Esophagus (tissue), 2 donors: ENCODE data around the gene TCF19. TPM values are rescaled to one million over a fixed set of nuclear protein-coding genes. Genes with fewer than 3 reads are reported as not detected.
"Not testable (repeated sequence)": the region's sequence is repeated elsewhere in the genome, so short reads cannot be mapped to it uniquely, and the experiment has no call there.

Source experiments
- H3K27ac ChIP-seq, 2 donors: one replicate each; pipeline ENCODE4 v1.5.1; 2013; ENCODE audit warnings: low read depth in 2 of 2, mild to moderate bottlenecking in 2 of 2, inconsistent platforms in 1 of 2, low read length in 1 of 2, moderate library complexity in 1 of 2
- H3K27me3 ChIP-seq, 2 donors: one replicate each; pipeline ENCODE4 v1.6.1; 2013; ENCODE audit warnings: low read length in 2 of 2, control low read depth in 1 of 2, mild to moderate bottlenecking in 1 of 2; ENCODE audit not compliant: insufficient read depth in 2 of 2, control insufficient read depth in 1 of 2
- H3K36me3 ChIP-seq, 2 donors: one replicate each; pipeline ENCODE4 v1.6.1; 2013; ENCODE audit warnings: low read length in 1 of 2; ENCODE audit not compliant: control insufficient read depth in 2 of 2, insufficient read depth in 2 of 2
- H3K4me1 ChIP-seq, 2 donors: one replicate each; pipeline ENCODE4 v1.6.1; 2013; ENCODE audit warnings: low read length in 1 of 2; ENCODE audit not compliant: control insufficient read depth in 2 of 2, insufficient read depth in 2 of 2
- H3K4me3 ChIP-seq, 2 donors: one replicate each; pipeline ENCODE4 v1.5.1; 2013; ENCODE audit warnings: low read length in 2 of 2, mild to moderate bottlenecking in 2 of 2, low read depth in 1 of 2, moderate library complexity in 1 of 2
- H3K9me3 ChIP-seq, 2 donors: one replicate each; pipeline ENCODE4 v1.6.1; 2013; ENCODE audit warnings: mild to moderate bottlenecking in 2 of 2, low read depth in 1 of 2, low read length in 1 of 2, moderate library complexity in 1 of 2; ENCODE audit not compliant: control insufficient read depth in 2 of 2, insufficient read depth in 1 of 2
- WGBS, 2 donors: extraction: QIAGEN DNeasy Blood & Tissue Kit; methylation state at CpG; one replicate each; pipeline ENCODE4 v1.1.7; 2013; 5-methylcytosine and 5-hydroxymethylcytosine counted together
- polyA plus RNA-seq, 2 donors: library from polyadenylated mRNA; stranded (reverse); fragments of 200-250 nt; gene quantifications; one replicate each; pipeline ENCODE4 v1.2.3, GENCODE V29; 2013
- donor health status: healthy with polysubstance abuse.
- donor health status: Bipolar disorder and iron deficiency.

The TCF19 gene
- polyA plus RNA-seq, 2 donors: 10.3 to 11.0 TPM

GRCh38 chr6:31178143-31179041 is 20.0 kb downstream of the TCF19 start:
- Histone ChIP-seq H3K4me1 (peaks cover 0 to 5% of the 10 kb centered on the region in 2 donors), H3K27me3 (no peaks in the 10 kb centered on the region), H3K36me3 (peaks cover 0 to 5% of the 10 kb centered on the region in 2 donors), H3K4me3 (no peak overlapping the region), H3K27ac (no peak overlapping the region), H3K9me3 (no peaks in the 10 kb centered on the region)
- 55 to 67% methylated on average over 8 of the region's 8 CpGs for WGBS, 2 donors

- Histone ChIP-seq H3K4me3 (no peak overlapping the region), H3K36me3 (peaks cover 0 to 5% of the 10 kb centered on the region in 2 donors), H3K27ac (no peak overlapping the region), H3K27me3 (no peaks in the 10 kb centered on the region), H3K9me3 (no peaks in the 10 kb centered on the region), H3K4me1 (peaks cover 0 to 5% of the 10 kb centered on the region in 2 donors)
- 58 to 73% methylated on average over 4 of the region's 4 CpGs for WGBS, 2 donors
These were observed 20.6 kb downstream of the TCF19 start for GRCh38 chr6:31179042-31179386.

GRCh38 chr6:31179896-31180295 is 21.5 kb downstream of the TCF19 start:
- WGBS, 2 donors: 95 to 97% methylated on average over 8 of the region's 8 CpGs
- Histone ChIP-seq H3K27ac (no peak overlapping the region), H3K4me3 (no peak overlapping the region), H3K27me3 (no peaks in the 10 kb centered on the region), H3K4me1 (peaks cover 0 to 5% of the 10 kb centered on the region in 2 donors), H3K36me3 (peaks cover 0 to 1% of the 10 kb centered on the region in 2 donors), H3K9me3 (no peaks in the 10 kb centered on the region)

- peak overlapping the region in 1 of 2 donors; percentile 39 for H3K4me3 ChIP-seq
- H3K36me3 ChIP-seq: no peaks in the 10 kb centered on the region
- H3K27ac ChIP-seq: no peak overlapping the region
- 70 to 71% methylated on average over 25 to 26 of the region's 26 CpGs for WGBS, 2 donors
- peaks cover 0 to 5% of the 10 kb centered on the region in 2 donors for H3K4me1 ChIP-seq
- H3K9me3 ChIP-seq: no peaks in the 10 kb centered on the region
- no peaks in the 10 kb centered on the region for H3K27me3 ChIP-seq
These were observed 22.1 kb downstream of the TCF19 start for GRCh38 chr6:31180500-31180899.

GRCh38 chr6:31183287-31183686 is 24.9 kb downstream of the TCF19 start:
- WGBS, 2 donors: 56 to 78% methylated on average over 2 of the region's 2 CpGs
- H3K36me3 ChIP-seq, H3K4me3 ChIP-seq: not testable (repeated sequence)

GRCh38 chr6:31183859-31184258 is 25.5 kb downstream of the TCF19 start:
- WGBS, 2 donors: 62 to 64% methylated on average over 6 of the region's 6 CpGs
- not testable (repeated sequence) for H3K27ac ChIP-seq, H3K36me3 ChIP-seq, H3K9me3 ChIP-seq, H3K27me3 ChIP-seq, H3K4me3 ChIP-seq, H3K4me1 ChIP-seq

More at GRCh38 chr6:31183287-31183686, 24.9 kb downstream of the TCF19 start:
- H3K9me3 ChIP-seq, H3K27me3 ChIP-seq, H3K4me1 ChIP-seq, H3K27ac ChIP-seq: not testable (repeated sequence)

GRCh38 chr6:31185695-31186051 is 27.3 kb downstream of the TCF19 start:
- WGBS, 2 donors: 46 to 68% methylated on average over 4 of the region's 4 CpGs
- H3K9me3 ChIP-seq, H3K36me3 ChIP-seq, H3K27me3 ChIP-seq, H3K4me1 ChIP-seq: not testable (repeated sequence)
- Histone ChIP-seq H3K4me3 (peak overlapping the region; percentile 6 to 22), H3K27ac (peak overlapping the region; percentile 90 to 91)

- 34 to 45% methylated on average over 24 of the region's 24 CpGs for WGBS, 2 donors
- Histone ChIP-seq H3K4me3 (peak overlapping the region; percentile 6 to 22), H3K27me3 (no peaks in the 10 kb centered on the region), H3K9me3 (no peaks in the 10 kb centered on the region), H3K27ac (peak overlapping the region; percentile 90 to 91), H3K36me3 (no peaks in the 10 kb centered on the region), H3K4me1 (peaks cover 0 to 4% of the 10 kb centered on the region in 2 donors)
These were observed 27.8 kb downstream of the TCF19 start for GRCh38 chr6:31186052-31186734.

- Histone ChIP-seq H3K27ac (no peak overlapping the region), H3K36me3 (no peaks in the 10 kb centered on the region)
- WGBS, 2 donors: 77 to 89% methylated on average over 5 of the region's 5 CpGs
These were observed 29.4 kb downstream of the TCF19 start for GRCh38 chr6:31187780-31188194.

More at GRCh38 chr6:31187780-31188194, 29.4 kb downstream of the TCF19 start:
- H3K4me3 ChIP-seq: no peak overlapping the region
- H3K9me3 ChIP-seq: no peaks in the 10 kb centered on the region
- H3K4me1 ChIP-seq: peaks cover 0 to 4% of the 10 kb centered on the region in 2 donors
- no peaks in the 10 kb centered on the region for H3K27me3 ChIP-seq
